HG03103 (cell line): Measurements from ENCODE around the gene DBI.
"Not testable (repeated sequence)": the region's sequence is repeated elsewhere in the genome, so short reads cannot be mapped to it uniquely, and the experiment has no call there.

Experiments used
- ATAC-seq: cut with Tn5 transposase; IDR thresholded peaks from one replicate; pipeline ENCODE4 v1.9.1; 2021; ENCODE audit warnings: low read depth; ENCODE audit not compliant: unreplicated experiment

Gene DBI

DNA sequence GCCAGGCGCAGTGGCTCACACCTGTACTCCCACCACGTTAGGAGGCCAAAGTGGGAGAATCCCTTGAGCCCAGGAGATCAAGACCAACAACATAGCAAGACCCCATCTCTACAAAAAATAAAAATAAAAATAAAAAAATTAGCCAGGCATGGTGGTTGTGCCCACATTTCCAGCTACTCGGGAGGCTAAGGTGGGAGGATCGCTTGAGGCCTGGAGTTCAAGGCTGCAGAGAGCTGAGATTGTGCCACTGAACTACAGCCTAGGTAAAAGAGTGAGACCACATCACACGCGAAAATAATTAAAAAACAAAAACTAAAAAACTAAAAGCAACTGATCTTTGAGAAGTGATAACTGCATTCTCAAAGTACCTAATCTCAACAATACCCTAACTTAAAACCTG is 2.0 kb upstream of the DBI start:
- no peak for ATAC-seq

DNA sequence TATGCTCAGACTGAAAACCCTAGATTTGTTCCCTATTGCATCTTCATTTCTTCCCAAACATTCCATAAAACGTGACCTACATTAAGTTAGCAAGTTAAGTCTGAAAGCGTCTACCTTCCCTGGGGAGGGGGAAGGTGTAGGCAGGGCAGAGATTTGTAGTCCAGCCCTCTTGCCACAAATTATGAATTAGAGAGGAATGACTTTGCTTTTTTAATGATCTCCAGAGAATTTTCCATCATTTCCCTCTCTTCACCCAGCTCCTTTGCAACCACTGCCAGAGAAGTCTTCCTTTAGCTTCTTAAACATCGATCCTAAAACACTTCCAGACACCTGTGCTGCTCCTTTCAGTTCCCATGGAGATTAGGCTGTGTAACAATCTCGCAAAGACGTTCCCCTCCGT is 1.3 kb upstream of the DBI start:
- ATAC-seq: no peak

DNA sequence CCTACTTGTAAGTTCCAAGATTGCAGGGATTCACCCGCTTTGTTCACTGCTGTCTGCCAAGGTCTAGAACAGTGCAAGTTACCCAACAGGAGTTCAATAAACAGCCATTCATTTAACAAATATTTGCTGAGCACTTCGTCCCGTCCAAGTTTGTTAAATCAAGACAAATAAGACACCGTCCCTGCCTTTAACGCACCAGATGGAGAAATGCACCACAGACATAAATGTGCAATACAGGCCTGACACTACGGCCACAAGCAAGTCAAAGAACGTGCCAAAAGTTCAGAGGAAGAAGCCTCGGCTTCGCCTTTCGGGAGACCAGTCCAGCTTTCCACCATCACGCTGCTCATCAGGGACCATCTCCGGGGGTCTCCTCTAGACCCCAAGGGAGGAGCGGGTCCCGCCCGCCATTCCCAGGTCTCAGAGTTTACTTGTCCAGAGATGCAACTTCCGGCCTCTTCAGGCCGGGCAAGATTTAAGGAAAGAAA is 572 bp upstream of the DBI start:
- ATAC-seq: no peak

DNA sequence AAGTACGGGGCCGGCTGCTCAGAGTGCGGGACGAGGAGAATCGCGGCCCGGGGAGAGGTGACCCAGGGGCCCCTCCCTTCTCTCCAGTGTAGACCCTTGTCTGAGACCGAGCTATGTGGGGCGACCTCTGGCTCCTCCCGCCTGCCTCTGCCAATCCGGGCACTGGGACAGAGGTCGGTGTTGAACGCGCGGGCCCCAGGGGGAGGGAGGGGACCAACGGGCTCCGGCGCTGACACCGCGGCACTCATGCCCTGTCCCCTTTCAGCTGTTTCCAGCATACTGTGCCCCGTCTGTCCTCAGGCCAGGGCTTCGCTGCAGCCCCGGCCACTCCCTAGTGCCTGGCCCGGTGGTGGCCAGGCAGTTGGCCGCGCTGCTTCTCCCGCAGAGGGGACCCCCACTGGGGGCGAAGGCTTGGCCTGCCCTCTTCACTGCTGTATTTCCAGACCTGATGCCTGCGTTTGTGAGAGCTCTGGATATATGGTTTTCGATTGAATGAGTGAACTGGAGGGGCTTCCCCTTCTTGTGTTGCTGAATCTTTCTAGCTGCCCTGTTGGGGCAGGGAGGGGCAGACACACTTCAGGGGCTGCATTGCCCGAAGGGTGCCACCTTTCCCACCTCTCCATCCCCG is 809 bp downstream of the DBI start:
- ATAC-seq: peak; percentile 29

DNA sequence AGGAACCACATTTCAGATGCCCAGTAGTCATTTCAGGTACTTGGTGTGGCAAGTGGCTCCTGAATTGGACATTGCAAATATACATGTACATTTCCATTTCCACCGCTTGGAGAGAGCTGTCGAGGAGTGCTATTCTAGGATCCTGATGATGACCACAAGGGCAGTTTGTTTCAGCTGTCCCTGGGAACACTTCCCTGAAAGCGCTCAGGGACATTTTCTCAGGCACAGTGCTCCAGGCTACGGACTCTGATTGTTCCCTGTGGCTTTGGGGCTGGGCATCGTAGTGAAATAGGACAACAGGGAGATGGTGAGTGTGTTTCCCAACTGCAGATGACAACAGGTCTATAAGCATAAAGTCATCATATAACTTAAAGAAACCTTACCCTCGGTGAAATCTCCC is 3.1 kb downstream of the DBI start:
- ATAC-seq: no peak

DNA sequence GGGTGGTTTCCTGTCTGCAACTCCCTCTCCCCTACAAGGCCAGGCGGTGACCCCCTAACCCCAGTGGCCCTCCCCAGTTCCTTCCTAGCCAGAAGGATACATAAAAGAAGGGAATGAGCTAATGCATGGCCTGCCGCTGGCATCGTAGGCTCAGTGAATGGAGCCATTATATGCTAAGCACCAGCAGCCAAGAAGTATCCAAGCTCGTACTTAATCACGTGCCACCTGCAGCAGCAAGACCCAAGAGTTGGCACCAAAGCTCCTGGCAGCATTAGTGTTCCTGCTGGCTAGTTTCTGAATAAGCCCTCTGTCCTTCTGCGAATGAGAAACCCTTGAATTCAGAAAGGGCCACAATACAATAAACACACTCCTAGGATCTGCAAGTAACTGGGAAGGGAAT is 4.3 kb downstream of the DBI start:
- ATAC-seq: no peak

DNA sequence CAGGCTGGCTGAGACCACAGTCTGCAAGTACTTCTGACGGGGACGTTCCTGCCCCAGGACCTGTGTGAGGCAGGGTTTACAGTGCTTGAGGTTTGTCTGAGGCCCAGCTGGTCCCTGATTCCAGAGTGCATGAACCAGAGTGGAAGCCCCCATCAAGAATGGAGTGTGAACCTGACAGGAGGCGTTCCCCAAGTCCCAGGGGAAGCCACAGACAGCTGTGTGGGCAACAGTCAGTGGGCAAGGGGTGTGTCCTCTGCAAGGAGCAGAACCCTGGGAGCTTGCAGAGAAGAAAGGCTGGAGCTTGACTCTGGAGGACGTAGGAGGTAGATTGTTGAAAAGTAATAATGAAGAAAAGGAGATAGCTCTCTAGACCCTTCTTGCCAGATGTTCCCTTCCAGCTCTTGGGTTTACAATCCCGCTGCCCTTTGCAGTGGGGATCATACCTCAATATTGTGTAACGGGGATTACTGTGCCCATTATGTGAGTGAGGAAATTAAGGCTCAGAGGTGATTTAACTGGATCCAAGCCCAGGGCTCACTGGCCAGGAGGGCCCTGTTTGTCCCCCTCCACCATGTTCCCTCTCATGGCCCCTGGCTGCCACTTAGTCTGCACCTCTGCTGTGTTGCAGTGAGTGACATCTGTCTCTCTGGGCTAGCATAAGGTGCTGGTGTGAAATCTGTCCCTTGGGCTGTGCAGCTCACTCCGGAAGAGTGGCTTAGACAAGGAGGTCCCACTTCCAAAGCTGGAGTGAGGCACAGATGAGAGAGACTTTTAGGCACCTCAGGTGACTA is 6.2 kb downstream of the DBI start:
- ATAC-seq: no peak

DNA sequence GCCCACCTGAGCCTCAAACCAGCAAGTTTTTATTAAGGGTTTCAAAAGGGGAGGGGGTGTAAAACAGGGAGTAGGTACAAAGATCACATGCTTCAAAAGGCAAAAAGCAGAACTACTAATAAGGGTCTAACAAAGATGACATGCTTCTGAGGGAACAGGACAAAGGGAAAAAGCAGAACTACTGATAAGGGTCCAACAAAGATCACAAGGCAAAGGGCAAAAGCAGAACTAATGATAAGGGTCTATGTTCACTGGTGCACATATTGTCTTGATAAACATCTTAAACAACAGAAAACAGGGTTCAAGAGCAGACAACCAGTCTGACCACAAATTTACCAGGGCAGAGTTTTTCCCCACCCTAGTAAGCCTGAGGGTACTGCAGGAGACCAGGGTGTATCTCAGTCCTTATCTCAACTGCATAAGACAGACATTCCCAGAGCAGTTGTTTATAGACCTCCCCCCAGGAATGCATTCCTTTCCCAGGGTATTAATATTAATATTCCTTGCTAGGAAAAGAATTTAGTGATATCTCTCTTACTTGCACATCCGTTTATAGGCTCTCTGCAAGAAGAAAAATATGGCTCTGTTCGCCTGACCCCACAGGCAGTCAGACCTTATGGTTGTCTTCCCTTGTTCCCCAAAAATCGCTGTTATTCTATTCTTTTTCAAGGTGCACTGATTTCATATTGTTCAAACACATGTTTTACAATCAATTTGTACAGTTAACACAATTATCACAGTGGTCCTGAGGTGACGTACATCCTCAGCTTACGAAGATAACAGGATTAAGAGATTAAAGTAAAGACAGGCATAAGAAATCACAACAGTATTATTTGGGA is 7.3 kb downstream of the DBI start:
- ATAC-seq: not testable (repeated sequence)

DNA sequence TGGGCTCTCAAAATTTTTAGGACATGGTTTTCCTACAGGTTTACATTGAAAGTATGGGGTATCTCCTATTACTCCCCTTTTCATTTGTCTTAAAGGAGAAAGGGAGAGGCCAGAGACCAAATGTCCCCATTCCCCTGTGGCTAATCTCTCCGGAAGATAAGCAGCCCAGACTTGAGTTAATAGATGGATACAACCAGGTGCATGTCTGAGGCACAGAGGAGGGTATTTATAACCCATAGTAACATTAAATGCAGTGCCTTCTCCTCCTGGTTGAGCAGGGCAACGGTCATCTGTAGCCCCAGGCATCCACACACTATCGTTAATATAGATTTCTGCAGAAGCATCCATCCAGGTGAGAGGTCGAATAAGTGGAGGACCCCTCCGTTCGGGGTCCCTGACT is 9.6 kb downstream of the DBI start:
- not testable (repeated sequence) for ATAC-seq

DNA sequence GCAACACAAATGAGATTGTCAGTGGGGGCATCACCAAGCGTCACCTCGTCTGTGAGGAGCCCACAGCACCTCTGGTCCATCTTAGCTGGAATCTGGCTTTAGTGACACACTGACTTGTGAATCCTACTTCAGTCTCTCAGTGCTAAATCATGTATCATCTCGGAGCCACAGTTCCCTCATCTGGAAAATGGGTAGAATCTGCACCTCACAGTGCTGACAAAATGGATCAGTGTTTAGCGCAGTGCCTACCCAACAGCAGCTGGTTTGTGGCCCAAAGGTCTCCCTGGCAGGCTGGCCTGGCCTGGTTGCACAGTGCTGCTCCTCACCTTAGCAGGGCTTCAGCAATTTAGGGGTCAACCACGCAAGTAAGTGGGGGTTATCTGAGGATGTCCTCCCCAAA is 10.0 kb downstream of the DBI start:
- ATAC-seq: no peak

DNA sequence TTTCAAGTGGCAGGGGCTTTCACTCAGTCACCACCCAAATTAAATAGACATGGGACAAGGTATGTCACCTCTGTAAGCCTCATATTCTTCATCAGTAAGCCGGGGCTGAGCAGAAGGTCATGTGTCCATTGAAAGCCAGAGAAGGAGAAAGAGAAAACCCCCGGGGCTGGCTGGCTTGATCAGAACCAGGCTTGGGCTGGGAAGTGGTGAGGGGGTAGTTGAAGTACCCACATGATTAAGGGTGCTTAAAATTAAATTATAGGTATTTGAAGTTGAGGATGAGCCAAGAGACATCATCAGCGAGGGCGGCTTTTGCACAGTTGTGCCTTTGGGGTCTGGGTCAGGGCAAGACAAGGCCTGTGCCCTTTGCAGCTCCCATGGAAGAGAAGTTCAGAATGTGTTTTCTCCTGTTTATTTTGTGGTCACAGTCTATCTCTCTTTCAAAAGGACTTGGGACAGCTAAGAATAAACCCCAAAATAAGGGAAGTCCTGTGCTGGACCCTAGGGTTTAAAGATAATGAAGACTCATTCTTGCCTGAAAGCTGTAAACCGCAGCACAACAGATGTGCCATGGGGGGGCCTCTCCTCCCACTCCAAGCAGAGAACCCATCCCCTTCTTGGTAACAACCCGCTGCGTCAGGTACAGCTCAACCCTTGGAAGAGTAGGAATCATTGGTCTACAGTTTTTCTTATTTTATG is 10.7 kb downstream of the DBI start:
- no peak for ATAC-seq

DNA sequence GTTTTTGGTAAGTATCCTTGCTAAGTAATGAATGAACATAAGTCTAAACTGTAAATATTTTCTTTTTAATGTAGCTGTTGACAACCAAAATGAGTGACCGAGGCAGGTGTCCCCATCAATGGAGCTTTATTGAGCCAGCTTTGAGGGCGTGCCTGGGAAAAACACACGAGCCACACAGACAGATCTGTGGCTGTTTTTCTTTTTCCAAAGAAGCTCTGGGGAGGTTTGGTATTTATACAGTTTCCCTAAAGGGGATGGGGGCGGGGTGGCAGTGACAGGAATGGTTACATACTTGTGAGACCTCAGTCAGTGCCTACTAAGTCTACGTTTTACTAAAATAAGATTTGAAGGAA is 11.2 kb downstream of the DBI start:
- ATAC-seq: no peak

DNA sequence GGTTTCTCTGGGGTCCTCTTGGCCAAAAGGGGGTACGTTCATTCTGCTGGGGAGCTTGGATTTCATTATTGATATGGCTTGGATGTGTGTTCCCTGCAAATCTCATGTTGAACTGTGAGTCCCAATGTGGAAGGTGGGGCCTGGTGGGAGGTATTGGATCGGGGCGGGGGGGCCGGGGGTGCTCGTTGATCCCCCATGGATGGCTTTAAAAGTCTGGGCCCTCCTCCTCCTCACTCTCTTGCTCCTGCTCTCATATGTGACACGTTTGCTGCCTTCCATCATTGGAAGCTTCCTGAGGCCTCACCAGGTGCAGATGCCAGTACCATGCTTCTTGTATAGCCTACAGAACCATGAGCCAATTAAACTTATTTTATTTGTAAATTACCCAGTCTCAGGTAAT is 11.8 kb downstream of the DBI start:
- no peak for ATAC-seq

DNA sequence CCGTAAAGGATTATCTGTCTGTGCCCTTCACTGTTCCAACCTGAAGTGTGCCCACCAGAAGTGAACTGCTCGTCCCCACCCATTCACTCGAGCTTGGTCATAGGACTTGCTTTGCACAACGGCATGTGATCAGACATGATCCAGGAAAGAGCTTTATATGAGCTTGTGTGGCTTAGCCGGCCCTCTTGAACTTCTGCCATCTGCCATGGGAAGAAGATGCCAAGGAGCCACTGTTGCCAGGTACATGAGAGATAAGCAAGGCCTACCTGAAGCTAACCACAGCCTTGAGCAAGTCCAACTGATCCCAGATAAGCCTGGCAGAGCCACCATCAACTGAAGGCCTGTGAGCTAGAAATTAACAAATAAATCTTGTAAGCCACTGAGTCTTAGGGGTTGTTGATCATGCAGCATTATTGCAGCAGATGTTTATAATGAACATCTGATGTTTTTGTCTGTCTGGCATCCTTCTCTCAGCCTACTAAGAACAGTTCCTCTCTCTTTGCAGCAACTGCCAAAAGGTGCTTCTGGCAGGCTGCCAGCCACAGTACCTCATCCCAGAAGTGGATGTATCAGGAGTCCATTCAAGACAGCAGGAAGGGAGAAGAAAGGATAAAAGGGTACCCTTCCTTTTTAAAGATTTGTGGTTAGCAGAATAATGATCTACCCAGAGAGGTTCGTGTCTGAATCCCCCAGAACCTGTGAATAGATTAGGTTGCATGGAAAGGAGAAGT is 16.8 kb downstream of the DBI start:
- no peak for ATAC-seq

DNA sequence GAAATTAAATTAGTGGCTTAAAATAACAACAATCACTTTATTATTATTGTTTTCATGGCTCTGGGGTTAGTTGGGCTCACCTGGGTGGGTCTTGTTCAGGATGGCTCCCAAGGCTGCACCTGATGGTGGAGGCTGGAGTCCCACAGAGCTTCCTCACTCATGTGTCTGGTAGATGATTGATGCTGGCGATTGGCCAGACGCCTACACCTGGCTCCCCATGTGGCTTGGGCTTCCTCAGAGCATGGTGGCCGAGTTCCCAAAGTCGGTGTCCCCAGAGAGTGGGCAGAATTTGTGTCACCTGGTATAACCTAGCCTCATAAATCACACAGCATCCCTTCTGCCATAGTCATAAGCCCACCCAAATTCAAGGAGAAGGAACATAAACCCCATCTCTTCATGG is 18.2 kb downstream of the DBI start:
- ATAC-seq: no peak

DNA sequence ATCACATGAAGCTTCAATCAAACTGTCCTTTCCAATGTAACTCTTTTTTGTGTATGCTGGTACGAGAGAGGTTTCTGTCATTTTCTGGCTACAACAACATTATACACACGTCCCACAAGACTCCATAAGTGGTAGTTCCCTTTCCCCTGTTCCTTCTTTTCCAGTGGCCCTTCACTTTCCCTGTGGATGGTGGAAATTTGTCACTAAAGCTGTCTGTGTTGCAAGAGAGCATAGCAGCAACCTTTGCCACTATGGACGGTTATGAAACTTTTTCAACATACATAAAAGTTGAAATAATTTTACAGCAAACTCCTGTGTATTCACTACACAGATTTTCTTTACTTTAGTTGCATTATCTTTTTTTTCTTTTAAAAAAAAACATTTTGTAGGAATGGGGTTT is 18.7 kb downstream of the DBI start:
- ATAC-seq: no peak

DNA sequence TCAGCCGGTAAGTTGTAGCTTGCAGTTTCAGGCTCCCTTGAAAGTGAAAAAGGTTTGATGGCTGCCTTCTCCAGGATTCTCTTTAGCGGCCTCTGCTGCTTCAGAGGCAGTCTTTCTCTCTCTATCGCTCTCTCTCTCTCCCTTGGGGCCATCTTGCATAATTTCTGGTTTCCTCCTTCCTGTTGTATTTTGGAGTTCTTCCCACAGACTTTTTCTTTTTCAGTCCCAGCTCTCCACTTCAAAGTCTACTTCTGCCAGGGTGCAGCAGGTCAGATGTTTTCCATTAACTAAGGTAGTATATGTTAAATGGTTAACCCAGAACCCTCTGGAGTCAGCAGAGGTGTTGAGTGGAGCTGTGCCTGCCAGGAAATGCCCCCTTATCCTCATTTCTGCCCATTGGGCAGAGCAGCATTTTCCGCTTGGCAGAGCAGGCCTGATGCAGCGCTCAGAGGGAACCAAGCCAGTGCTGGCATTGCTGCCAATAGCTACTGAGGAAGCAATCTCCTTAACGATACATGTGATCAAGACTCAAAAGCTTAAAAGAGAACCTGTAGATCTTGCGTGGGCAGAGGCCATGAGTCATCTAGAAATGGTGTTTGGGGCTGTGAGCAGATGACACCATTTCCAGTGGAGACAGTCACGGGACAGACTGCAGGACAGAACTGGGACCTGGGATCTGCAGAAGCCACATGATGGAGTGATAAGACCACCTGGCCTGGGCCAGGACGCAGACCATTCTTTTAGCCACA is 20.8 kb downstream of the DBI start:
- peak; percentile 77 for ATAC-seq

DNA sequence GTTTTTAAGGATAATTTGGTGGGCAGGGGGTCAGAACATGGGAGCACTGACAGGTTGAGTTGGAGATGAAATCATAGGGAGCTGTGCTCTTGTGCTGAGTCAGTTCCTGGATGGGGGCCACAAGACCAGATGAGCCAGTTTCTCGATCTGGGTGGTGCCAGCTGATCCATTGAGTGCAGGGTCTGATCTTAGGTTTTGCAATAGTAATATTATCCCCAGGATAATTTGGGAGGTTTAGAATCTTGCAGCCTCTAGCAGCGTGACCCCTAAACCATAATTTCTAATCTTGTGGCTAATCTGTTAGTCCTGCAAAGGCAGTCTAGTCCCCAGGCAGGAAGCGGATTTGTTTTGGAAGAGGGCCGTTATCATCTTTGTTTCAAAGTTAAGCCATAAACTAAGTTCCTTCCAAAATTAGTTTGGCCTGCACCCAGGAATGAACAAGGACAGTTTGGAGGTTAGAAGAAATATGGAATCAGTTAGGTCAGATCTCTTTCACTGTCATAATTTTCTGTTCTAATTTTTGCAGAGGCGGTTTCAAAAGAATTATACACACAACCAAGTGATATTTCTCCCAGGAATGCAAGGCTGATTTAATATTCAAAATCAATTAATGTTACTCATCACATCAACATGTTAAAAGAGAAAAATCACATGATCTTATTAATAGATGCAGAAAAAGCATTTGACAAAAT is 23.0 kb downstream of the DBI start:
- ATAC-seq: no peak
